ENCODE results near the gene KCNH1.
A peak's percentile ranks its signal among the peaks of the same experiment; 100 is the strongest.

The KCNH1 gene, protein sequence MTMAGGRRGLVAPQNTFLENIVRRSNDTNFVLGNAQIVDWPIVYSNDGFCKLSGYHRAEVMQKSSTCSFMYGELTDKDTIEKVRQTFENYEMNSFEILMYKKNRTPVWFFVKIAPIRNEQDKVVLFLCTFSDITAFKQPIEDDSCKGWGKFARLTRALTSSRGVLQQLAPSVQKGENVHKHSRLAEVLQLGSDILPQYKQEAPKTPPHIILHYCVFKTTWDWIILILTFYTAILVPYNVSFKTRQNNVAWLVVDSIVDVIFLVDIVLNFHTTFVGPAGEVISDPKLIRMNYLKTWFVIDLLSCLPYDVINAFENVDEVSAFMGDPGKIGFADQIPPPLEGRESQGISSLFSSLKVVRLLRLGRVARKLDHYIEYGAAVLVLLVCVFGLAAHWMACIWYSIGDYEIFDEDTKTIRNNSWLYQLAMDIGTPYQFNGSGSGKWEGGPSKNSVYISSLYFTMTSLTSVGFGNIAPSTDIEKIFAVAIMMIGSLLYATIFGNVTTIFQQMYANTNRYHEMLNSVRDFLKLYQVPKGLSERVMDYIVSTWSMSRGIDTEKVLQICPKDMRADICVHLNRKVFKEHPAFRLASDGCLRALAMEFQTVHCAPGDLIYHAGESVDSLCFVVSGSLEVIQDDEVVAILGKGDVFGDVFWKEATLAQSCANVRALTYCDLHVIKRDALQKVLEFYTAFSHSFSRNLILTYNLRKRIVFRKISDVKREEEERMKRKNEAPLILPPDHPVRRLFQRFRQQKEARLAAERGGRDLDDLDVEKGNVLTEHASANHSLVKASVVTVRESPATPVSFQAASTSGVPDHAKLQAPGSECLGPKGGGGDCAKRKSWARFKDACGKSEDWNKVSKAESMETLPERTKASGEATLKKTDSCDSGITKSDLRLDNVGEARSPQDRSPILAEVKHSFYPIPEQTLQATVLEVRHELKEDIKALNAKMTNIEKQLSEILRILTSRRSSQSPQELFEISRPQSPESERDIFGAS

DNA sequence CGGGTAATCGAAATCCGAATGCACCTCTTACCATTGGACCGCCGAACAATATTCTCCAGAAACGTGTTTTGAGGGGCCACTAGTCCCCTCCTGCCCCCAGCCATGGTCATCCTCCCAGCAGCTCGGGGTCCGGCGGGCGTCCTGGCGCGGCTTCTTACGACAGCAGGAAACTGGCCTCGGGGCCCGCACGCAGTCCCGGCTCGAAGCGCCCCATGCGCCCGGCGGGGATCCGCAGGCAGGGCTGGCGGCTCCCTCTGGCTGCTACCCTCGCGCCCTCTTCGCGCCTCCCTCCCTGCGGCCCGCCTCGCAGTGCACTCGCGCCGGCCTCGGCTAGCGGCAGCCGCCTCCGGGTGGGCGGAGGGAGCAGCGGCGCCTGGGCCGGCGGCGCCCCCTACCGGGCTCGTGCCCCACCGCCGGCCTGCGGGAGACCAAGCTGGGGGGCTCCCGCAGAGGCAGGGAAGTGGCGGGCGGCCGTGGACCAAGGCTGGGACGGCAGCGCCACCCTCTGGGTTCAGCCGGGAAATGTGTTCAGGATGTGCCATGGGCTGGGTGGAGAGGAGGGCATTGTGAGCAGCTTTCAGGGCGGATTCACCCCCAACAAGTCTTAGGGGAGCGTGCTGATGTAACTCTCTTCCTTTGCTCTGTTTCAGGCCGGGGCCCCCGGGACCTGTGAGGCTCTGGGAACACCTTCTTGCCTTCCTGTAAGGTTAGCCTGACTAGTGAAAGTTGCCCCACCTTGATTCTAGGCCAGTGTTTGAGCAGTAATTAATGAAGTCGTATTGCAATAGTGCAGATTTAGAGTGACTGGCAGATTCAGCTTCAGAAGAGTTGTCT, at the start of gene KCNH1:
Gene KCNH1 (minus strand): TSS at position 313 of the 834 bp plus-strand sequence. CDS start 203 bp downstream, at position 110.
- DNase-seq, result peak; percentile 89

DNA sequence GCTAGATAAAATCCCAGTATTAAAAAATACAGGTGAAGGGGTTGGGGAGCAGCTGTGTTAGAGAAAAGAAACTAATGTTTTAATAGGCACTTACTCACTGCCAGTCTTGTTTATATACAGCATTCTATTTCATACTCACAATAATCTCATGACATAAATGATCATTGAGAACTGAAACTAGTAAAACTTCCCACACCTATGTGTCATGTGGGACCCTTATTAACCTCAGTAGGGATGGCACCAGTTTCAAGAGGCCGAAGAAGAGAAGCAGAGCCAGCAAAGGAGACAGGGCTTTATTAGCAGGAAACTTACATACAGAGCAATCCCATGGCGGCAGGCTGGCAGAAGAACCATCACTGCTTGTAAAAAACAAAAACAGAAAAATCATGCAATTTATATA, 48.8 kb upstream of the KCNH1 start:
- no peak for DNase-seq

DNA sequence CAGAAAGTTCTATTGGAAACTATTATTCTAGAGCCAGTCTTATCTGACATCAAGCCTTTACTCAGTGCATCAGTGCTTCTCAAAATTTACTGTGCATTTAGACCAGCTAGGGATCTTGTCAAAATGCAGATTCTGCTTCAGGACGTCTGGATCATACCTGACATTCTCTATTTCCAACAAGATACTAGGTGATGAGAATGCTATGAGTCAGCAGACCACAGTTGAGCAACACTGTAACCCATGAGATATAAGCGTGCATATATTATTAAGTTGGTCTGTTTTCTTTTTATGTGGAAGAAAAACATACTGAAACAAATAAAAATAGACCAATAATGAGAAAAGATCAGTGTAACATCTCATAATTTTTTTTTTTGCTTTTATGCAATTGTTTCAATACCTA, 40.4 kb upstream of the KCNH1 start:
- no peak for DNase-seq

DNA sequence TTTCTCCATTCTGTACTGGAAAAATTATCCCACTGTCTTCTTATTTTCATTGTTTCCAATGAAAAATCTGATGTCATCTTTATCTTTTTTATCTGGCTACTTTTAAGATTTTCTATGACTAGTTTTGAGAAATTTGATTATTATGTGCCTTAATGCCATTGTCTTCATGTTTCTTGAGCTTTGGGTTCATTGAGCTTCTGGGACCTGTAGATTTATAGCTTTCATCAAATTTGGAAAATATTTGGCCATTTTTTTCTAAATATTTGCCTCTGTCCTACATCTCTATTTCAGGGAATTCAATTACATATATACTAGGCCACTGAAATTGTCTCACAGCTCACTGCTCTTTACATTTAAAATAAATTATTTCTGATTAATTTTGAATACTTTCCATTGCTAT, 38.7 kb upstream of the KCNH1 start:
- no peak for DNase-seq

DNA sequence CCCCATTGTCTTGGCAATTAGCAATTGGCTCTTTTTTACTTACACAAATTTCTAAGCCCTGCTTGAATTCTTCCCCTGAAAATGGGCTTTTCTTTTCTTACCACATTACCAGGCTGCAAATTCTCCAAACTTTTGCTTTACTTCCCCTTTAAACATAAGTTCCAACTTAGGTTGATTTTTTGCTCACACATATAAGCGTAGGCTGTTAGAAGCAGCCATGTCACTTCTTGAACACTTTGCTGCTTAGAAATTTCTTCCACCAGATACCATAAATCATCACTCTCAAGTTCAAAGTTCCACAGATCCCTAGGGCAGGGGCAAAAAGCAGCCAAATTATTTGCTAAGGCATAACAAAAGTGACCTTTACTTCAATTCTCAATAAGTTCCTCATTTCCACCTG, 35.4 kb upstream of the KCNH1 start:
- no peak for DNase-seq

DNA sequence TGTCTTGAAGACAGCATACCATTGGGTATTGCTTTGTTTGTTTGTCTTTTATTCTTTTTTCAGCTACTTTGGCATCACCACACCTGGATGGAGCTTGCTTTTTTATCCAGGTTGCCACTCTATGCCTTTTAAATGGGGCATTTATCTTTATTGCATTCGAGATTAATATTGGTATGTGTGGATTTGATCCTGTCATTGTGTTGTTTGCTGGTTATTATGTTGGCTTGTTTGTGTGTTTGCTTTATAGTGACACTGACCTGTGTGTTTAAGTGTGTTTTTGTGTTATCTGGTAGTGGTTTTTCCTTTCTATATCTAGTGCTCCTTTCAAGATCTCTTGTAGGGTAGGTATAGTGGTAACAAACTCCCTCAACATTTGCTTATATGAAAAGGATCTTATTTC, 24.9 kb upstream of the KCNH1 start:
- DNase-seq, result no peak

DNA sequence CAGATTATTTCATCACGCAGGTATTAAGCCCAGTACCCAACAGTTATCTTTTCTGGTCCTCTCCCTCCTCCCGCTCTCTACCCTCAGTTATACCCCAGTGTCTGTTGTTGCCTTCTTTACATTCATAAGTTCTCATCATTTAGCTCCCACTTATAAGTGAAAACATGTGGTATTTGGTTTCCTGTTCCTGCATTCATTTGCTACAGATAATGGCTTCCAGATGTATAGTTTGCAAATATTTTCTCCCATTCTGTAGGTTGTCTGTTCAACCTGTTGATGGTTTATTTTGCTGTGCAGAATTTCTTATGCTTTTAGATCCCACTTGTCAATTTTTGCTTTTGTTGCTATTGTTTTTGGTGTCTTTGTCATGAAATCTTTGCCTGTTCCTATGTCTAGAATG, 21.1 kb upstream of the KCNH1 start:
- DNase-seq, result no peak

DNA sequence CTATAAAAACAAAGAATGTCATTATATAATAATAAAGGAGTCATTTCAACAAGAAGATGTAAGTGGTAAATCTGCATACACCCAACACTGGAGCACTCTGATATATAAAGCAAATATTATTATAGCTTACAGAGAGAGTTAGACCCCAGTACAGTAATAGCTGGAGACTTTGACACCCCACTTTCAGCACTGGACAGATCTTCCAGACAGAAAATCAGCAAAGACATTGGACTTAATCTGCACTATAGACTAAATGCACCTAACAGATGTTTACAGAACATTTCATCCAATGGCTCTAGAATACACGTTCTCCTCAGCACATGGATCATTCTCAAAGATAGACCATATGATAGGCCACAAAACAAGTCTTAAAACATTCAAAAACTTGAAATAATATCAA, 20.0 kb upstream of the KCNH1 start:
- DNase-seq, result no peak

DNA sequence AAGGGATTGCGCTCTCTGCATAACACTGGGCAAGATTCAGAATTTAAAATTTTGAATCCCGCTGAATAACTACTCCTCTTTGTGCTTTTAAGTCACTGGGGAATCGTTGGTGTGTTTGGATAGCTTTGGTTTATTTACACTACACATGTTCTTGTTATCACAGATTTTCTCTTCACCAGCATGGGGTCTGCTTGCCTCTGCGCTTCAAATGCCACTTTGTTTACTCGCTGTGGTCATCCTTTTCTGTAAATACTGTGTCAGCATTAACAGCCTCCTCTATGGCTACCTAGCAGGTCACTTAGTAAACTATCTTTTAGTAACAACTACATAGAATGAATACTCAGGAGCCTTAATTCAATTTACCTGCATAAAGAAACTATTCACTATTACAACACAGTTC, 14.4 kb upstream of the KCNH1 start:
- no peak for DNase-seq

DNA sequence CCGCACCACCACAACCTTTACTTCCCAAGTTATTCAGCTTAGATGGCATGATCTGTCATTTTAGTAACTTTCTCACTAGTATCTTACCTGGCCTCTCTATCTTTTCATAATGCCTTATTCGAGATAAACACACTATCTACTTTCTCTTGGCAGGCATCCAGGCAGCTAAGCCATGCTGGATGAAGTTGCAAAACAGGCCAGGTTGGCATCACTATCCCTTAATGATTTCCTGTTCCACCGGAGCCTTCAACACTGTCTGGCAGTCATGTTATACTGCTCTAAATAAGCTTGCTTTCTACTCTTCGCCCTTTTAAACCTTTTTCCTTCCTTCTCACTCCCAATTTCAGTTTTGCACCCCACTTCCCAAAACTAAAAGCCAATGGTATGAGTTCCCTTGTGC, 12.0 kb upstream of the KCNH1 start:
- no peak for DNase-seq

DNA sequence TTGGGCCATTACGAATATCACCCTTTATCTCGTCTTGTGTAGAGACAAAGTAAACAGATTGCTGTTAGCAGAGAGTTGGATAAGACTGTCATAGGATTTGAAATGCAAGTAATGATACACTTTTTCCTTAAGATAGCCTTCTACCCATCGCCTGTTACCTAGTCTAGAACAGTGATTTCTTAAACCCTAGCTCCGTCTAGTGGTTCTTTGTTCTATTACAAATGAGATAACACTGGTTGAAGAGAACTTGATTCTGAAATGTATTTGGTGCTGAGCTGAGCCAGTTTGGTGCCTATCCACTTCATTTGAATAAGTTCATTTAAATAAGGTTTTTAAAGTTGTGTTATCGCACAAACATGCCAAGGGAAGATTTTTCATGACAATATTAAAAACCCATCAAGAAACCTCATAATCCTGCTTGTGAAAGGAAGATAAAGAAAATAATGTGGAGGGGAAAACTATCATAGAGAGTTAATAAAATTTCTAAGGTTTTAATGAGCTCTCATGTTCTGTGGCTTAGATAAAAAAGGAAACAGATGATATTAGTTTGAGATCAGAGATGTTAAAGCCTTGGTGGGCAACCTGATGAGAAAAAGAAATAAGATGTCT, 1.5 kb upstream of the KCNH1 start:
- DNase-seq, result no peak

DNA sequence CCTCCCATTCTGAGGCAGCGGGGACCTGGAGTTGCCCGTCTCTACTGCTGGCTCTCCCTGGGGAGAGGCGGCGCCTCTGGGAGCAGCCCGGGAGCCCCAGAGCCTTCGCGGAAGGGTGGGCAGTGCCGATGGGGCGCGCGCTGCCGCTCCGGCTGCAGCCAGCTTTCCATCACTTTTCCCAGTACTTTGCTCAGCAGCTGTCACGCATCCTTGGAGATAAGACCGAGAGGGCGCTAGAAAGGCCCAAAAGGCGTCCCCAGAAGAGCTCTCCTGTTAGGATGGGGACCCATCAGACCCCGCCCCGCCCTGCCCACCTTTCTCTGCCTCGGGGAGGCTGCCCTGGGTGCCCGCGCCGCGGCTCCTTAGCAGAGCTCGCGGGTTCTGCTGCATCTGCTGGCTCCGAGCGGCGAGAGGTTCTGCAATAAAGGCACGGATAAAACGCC, 534 bp downstream of the KCNH1 start:
- no peak for DNase-seq

DNA sequence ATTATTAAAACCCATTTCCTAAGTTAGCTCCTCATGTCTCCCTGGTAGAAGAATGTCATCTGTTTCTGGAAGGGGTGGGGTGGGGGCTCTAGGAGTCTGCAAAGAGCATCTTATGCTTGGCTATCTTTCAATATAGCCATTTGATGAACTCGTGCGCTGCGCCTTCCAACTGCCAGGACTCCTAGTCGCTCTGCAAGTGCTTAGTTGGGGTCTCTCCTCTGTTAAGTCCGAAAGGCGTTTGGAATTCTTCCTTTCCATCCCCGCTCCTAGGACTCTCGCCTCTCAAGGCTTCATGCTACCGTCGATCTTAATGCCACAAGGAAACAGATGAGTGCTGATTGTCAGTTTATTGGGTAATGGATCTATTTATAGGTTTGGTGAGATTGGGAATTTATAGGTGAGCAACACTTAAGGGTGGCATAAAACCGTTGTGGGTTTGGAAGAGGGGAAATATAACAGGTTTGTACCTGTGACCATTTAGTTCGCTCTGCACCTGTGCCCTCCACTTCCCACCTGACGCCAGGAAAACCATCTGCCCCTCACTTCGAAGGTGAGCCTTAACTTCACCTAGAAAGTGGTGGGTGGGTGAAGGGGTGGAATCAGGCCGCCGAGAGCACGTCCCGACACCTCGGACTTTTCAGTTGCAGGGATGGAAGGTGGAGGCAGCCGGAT, 1.1 kb downstream of the KCNH1 start:
- no peak for DNase-seq

DNA sequence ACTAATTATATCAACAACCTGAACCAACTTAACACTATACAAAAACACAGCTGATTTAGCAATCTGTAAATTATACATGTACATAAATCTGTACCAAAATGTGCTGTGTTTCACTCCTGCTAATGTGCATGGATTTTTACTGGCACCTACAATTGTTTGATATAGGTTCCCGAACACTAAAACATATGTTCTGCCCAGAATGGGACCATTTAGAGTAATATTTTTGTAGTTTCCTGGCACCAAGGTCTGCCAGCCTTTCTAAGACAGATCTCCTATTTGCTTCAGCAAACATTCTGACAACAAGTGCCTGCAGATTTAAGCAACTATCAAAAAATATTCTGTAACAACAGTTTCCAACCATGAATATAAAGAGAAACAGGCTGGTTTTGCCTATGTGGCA, 4.2 kb downstream of the KCNH1 start:
- no peak for DNase-seq

DNA sequence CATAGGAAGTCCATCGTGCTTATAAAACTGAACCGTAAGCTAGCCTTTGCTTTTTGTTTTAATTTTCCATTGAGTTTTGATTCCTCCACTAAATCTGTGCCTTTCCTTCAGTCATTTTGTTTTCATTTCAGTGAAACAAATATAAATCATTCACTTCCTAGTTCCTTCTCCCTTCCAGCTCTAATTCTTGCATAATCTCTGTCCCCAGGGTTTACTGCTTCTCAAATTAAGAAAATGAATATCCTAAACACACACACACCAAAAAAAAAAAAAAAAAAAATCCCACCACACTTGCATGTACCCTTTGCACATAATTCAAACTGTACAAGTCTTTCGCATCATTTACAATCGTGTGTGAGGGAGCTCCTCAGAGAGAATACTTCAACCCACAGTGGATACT, 6.8 kb downstream of the KCNH1 start:
- no peak for DNase-seq

DNA sequence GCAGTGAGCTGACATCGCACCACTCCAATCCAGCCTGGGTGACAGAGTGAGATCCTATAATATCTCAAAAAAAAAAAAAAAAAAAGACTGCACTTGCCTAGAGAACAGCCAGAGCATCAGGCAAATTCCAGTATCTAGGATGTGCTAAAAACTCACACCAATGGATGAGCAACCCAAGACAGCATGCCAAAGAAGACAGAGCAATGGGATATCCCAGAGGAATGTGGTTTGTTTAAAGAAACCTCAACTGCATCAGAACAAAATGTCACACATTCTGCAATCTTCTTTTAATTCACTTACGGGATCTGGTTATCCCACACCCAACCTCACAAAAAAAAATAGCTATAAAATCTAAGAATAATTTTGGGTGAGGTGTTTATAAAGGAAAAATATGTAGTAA, 7.3 kb downstream of the KCNH1 start:
- no peak for DNase-seq

DNA sequence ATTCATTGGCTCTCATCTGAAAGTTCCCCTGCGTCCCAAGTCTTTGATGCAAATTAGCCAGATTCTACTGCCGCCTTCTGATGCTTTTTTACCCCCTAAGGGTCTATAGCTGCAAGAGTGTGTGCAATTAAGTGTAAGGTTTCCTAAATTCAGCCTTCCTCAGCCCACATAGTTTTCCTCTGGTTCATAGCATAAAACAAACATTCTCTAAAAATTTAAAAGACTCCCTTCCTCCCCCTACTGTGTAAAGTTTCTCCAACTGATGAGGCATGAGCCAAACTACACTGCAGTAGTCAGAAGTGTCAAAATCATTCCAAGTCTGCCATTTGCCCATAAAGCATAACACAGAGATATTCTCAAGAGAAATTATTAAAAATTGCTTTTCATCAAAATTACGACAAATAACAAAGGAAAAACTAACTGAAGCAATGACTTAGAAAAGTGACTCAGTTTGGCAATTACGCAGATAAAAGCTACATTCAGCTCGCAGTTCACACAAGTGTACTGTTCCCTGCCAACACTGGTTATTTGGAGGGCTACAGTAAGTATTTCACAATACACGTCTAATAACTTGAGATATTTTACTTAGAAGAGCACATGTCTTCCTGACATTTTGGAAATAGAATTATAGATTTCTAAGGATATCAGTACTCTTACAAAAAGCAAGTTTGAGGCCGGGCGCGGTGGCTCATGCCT, 15.4 kb downstream of the KCNH1 start:
- no peak for DNase-seq

DNA sequence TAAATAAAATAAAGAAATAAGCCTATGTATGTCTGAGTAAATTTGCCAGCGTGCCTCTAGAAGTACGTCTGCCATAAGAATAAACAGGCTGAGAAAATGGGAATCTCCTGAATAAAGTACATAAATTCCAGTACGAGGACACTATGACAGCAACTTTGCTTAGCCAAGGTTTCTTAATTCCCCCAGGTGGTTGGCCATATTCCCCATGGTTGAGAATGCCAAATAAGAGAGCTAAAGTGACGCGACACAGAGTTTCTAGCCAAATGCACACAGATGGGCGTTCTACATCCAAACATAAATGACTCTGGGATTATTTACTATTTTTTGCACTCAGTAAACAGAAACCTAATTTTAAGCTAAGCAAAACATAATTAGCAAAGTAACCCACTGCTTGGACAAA, 19.5 kb downstream of the KCNH1 start:
- DNase-seq, result no peak

DNA sequence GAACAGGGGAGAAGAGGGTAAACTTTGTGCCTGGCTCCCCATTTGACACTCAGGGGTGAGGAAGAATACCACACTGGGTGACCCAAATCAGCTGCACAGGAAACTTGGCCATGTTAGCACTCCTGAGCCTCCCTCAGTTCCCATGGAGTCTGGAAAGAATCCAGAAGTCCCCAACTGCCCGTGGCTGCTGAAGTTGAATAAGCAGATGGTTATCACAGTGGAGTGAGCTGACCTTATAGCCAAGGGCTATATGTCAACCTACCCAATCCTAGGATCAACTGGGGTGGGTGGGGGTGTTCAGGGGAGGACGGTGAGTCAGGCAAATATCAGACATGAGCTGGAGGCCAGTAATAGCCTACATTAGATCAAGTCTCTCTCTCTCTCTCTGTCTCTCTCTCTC, 20.4 kb downstream of the KCNH1 start:
- no peak for DNase-seq

DNA sequence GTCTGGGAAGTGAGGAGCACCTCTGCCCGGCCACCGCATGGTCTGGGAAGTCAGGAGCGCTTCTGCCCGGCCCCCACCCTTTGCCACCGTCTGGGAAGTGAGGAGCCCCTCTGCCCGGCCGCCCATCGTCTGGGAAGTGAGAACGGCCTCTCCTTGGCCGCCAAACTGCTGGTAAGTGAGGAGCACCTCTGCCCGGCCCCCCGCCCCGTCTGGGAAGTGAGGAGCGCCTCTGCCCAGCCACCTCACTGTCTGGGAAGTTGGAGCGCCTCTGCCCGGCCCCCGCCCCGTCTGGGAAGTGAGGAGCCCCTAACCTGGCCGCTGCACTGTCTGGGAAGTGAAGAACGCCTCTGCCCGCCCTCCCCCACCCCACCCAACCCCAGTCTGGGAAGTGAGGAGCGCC, 22.6 kb downstream of the KCNH1 start:
- no peak for DNase-seq

DNA sequence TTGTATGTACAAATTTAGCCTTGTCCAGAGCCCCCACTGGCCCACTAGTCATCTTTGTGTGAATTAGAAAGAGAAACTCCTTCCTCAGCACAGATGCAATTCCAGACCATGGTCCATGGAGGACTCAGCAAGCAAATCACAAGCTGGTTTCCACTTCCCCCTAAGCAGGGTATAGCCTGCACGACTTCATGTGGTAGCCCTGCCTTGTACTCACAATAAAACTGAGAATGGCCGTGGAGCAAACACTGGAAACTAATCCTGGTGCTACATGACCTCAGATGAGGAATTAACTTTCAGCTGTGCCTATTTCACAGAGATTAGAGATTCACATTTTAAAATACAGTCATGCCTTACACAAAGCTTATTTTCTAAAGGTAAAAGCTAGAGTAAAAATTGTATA, 32.5 kb downstream of the KCNH1 start:
- DNase-seq, result no peak

Data from left hindlimb (tissue), 1 donor.